Activated B cell treated with CpG ODN at 0.5 μM for 24 hours (primary cell): ENCODE data around the gene DNAJA3. TPM values are rescaled to one million over a fixed set of nuclear protein-coding genes. Genes with fewer than 3 reads are reported as not detected.
A peak's percentile ranks its signal among the peaks of the same experiment; 100 is the strongest.

Experiments
- ATAC-seq: fragments of 200-7000 bp; cut with Tn5 transposase; one replicate; pipeline ENCODE4 v1.10.0; 2021; ENCODE audit warnings: low read depth, mild to moderate bottlenecking, moderate library complexity
- CTCF ChIA-PET: fragments of 350-600 bp; sonication (Branson Sonifier 250); formaldehyde crosslinking; loops from one replicate; lab custom pipeline; 2021; ENCODE audit warnings: antibody characterized with exemption; lab: Charles Lee
- POLR2A ChIA-PET: fragments of 350-600 bp; sonication (Branson Sonifier 250); formaldehyde crosslinking; loops from one replicate; lab custom pipeline; 2021; ENCODE audit warnings: antibody characterized with exemption; lab: Charles Lee
- DNase-seq: peaks from one replicate; pipeline ENCODE4 v3.0.0; 2022
- H3K27ac Mint-ChIP-seq: one replicate; pipeline ENCODE4 v1.8.0; 2020; ENCODE audit warnings: mixed read lengths
- H3K27me3 Mint-ChIP-seq: one replicate; pipeline ENCODE4 v1.8.0; 2021; ENCODE audit warnings: mixed read lengths
- H3K36me3 Mint-ChIP-seq: one replicate; pipeline ENCODE4 v1.8.0; 2021; ENCODE audit warnings: low read depth, mixed read lengths
- H3K4me1 Mint-ChIP-seq: one replicate; pipeline ENCODE4 v1.8.0; 2021; ENCODE audit warnings: mixed read lengths
- H3K4me3 Mint-ChIP-seq: one replicate; pipeline ENCODE4 v1.8.0; 2020; ENCODE audit warnings: mild to moderate bottlenecking, mixed read lengths
- H3K9me3 Mint-ChIP-seq: one replicate; pipeline ENCODE4 v1.8.0; 2020; ENCODE audit warnings: mixed read lengths
- intact Hi-C: fragments of 100-400 bp; cut with micrococcal nuclease; formaldehyde crosslinking; loops from one replicate; pipeline ENCODE4 v1.15.1; 2024
- total RNA-seq: library from RNA; stranded (reverse); gene quantifications from 2 replicates; pipeline ENCODE4 v1.2.3, GENCODE V29; 2022
- TF ChIP-seq, protein P1 (sequence below): fragments of 200-600 bp; IDR thresholded peaks from one replicate; pipeline ENCODE4 v1.8.0; 2022; ENCODE audit warnings: antibody characterized with exemption, mild to moderate bottlenecking

The DNAJA3 gene
- total RNA-seq = 55.3 and 62.6 TPM in 2 replicates

DNA sequence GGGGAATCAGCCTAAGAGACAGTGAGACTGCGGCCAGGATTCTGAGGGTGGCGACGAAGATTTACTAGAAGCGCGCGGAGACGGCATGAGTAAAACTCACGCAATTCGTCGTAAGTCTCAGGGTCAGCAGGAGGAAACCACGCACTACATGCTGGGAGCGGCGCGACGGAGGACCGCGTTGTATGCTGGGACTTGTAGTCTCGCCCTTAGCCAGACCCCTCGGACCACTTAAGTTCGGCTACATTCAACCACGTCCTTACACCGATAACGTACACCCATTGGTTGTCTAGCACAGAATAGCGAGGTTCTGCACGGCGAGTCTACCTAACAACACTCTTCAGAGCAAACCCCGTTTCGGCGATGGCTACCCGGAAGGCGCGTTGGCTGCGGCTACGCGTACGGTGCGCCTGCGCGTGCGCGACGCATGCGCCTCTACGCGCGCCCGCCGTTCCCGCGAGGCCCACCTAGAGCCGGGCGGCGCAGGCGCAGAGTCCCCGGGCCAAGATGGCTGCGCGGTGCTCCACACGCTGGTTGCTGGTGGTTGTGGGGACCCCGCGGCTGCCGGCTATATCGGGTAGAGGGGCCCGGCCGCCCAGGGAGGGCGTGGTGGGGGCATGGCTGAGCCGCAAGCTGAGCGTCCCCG lies at the start of gene DNAJA3:
Gene DNAJA3, plus strand, starts transcription at position 491 of the 643 bp plus-strand sequence. Its CDS starts 14 bp downstream, at position 505.
- TF ChIP-seq, protein P1, sequence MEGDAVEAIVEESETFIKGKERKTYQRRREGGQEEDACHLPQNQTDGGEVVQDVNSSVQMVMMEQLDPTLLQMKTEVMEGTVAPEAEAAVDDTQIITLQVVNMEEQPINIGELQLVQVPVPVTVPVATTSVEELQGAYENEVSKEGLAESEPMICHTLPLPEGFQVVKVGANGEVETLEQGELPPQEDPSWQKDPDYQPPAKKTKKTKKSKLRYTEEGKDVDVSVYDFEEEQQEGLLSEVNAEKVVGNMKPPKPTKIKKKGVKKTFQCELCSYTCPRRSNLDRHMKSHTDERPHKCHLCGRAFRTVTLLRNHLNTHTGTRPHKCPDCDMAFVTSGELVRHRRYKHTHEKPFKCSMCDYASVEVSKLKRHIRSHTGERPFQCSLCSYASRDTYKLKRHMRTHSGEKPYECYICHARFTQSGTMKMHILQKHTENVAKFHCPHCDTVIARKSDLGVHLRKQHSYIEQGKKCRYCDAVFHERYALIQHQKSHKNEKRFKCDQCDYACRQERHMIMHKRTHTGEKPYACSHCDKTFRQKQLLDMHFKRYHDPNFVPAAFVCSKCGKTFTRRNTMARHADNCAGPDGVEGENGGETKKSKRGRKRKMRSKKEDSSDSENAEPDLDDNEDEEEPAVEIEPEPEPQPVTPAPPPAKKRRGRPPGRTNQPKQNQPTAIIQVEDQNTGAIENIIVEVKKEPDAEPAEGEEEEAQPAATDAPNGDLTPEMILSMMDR = no peak

DNA sequence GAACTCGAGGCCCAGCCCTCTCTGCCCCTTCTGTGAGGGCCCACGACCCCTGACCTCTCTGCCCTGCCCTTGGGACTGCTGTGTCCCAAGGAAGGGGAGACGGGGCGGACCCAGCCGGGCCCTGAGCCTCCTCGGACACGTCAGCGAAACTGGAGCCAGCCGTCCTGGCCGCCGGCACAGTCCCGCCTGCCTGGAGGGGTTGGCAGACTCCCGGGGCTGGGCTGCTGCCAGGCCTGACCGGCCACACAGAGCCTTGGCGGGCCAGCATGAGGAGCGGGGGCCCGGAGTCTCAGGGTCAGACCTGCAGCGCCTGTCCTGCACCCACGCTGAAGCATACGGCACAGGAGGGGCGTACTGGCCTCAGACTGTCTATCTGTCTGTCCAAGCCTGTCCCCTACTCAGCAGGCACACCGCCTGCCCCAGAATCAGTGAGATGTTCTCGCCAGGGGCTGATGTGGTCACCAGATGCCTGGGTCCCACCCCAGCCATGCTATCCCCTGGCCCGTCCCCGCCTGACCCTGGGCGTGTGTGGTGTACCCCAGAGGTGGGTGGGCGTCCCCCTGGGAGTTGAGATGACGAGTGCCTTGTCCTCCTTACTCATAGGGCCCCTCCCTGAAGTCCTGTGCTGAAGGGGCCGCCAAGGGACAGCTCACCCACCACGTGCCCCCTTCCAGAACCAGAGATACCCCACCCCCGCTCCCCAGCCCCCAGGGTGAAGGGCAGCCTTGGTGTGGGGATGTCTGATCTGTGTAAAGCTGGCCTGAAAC lies 49.4 kb upstream of the DNAJA3 start:
- Mint-ChIP-seq H3K4me3 (no peak overlapping the region), H3K27me3 (no peaks in the 10 kb centered on the region), H3K4me1 (peaks cover 20% of the 10 kb centered on the region), H3K36me3 (peaks cover 20% of the 10 kb centered on the region), H3K27ac (no peak overlapping the region), H3K9me3 (no peaks in the 10 kb centered on the region)
- ChIA-PET CTCF (interaction anchor here (0.5 kb wide), 1 partner anchor 17 kb away, joined by 3 read pairs; no protein-coding TSS in a partner anchor), POLR2A (interaction anchor here (0.6 kb wide), 1 partner anchor 68 kb away, joined by 4 read pairs; no protein-coding TSS in a partner anchor)
- TF ChIP-seq, protein P1 = no peak
- intact Hi-C loops = no loop called here
- ATAC-seq (no peak), DNase-seq (no peak)

More for the DNA sequence above, at the start of gene DNAJA3:
- ChIA-PET POLR2A (interaction anchor here (1.0 to 1.3 kb wide), 2 partner anchors 9 to 28 kb away, joined by 3 to 10 read pairs; partner anchors contain the start of gene CORO7), CTCF (interaction anchor here (0.9 kb wide), 1 partner anchor 34 kb away, joined by 4 read pairs; no protein-coding TSS in a partner anchor)
- Mint-ChIP-seq H3K27ac (peak within 1 kb of the TSS; percentile 100), H3K4me3 (peak within 1 kb of the TSS; percentile 97), H3K27me3 (no peaks in the 10 kb centered on the region), H3K9me3 (no peaks in the 10 kb centered on the region), H3K36me3 (peaks cover 27% of the 10 kb centered on the region), H3K4me1 (peaks cover 31% of the 10 kb centered on the region)
- peak; percentile 90 for ATAC-seq
- DNase-seq = peak; percentile 93
- intact Hi-C loops = loop anchor here (1.0 to 2.0 kb wide), 8 partner anchors 9 to 199 kb away; partner anchors contain the start of genes CDIP1, CORO7, HMOX2 and MGRN1

DNA sequence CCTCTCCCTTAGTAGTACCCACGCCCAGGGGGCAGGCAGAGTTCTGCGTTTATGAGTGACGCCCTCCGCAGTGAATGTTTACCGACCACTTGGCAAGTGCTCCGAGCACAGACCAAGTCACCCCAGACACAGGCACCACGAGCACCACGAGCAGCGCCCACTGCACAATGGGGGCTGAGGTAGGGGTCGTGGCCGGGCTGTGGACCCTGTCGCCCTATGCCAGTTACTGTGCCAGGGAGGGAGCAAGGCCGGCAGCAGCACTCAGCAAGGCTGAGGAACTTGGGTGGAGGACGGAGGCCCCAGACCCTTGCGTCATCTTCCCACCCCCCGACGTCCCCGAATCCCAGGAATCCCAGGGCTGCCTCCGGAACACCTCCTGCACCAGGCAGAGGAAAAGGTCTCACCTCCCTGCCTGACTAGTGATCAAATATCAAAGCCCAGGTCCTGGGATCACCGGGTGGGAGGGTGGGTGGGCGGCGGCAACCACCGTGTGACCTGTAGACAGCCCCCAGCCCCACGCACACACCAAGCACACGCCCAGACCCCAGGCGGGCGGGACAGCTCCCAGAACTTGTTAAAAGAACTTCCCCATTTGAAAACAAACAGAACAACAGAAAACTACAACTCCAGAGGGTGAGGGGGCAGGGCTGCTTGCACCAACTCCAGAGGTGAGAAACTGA lies 48.6 kb upstream of the DNAJA3 start:
- ATAC-seq = no peak
- Mint-ChIP-seq H3K4me1 (peaks cover 20% of the 10 kb centered on the region), H3K36me3 (peaks cover 23% of the 10 kb centered on the region), H3K27ac (no peak overlapping the region), H3K9me3 (no peaks in the 10 kb centered on the region), H3K4me3 (no peak overlapping the region), H3K27me3 (no peaks in the 10 kb centered on the region)
- TF ChIP-seq, protein P1 = no peak
- no peak for DNase-seq
- ChIA-PET CTCF (interaction anchor here (0.5 to 0.9 kb wide), 2 partner anchors 18 to 26 kb away, joined by 3 read pairs; no protein-coding TSS in a partner anchor), POLR2A (interaction anchor here (0.6 kb wide), 1 partner anchor 69 kb away, joined by 4 read pairs; no protein-coding TSS in a partner anchor)
- intact Hi-C loops = no loop called here

- H3K4me1 Mint-ChIP-seq = peaks cover 14% of the 10 kb centered on the region
- DNase-seq (no peak), ATAC-seq (no peak)
- CTCF ChIA-PET = interaction anchor here (0.9 to 1.3 kb wide), 2 partner anchors 26 to 28 kb away, joined by 3 to 4 read pairs; no protein-coding TSS in a partner anchor
- TF ChIP-seq, protein P1 = no peak
- no peak overlapping the region for H3K27ac Mint-ChIP-seq
- intact Hi-C loops = no loop called here
- H3K4me3 Mint-ChIP-seq = no peak overlapping the region
- no peaks in the 10 kb centered on the region for H3K9me3 Mint-ChIP-seq
- H3K36me3 Mint-ChIP-seq = peaks cover 23% of the 10 kb centered on the region
- POLR2A ChIA-PET = no interaction called here
- no peaks in the 10 kb centered on the region for H3K27me3 Mint-ChIP-seq
Observed at GRCh38 chr16:4377573-4378154, 48.0 kb upstream of the DNAJA3 start.
